ENCODE data around the gene C1QB. TPM values are rescaled to one million over a fixed set of nuclear protein-coding genes. Genes with fewer than 3 reads are reported as not detected.

The C1QB gene
- not detected in 2 replicates for total RNA-seq

- Mint-ChIP-seq H3K4me3 (ENCODE audit: low read depth) (no peak within 1 kb of the TSS), H3K27me3 (ENCODE audit: low read depth) (peaks cover 6% of the 10 kb centered on the region), H3K4me1 (ENCODE audit: low read depth) (no peaks in the 10 kb centered on the region), H3K27ac (no peak within 1 kb of the TSS), H3K36me3 (ENCODE audit: low read depth) (no peaks in the 10 kb centered on the region), H3K9me3 (no peaks in the 10 kb centered on the region)
- intact Hi-C loops (cut with micrococcal nuclease), result no loop called here
- no peak for DNase-seq (ENCODE audit: low spot score)
Observed at GRCh38 chr1:22652881-22653316, at the start of gene C1QB. C1QB (plus strand) TSS chr1:22653236; CDS start chr1:22659463, 6,227 bp downstream.

- Mint-ChIP-seq H3K9me3 (no peaks in the 10 kb centered on the region), H3K27me3 (ENCODE audit: low read depth) (peaks cover 8% of the 10 kb centered on the region), H3K36me3 (ENCODE audit: low read depth) (no peaks in the 10 kb centered on the region), H3K4me3 (ENCODE audit: low read depth) (no peak overlapping the region), H3K27ac (no peak overlapping the region), H3K4me1 (ENCODE audit: low read depth) (no peaks in the 10 kb centered on the region)
- intact Hi-C loops (cut with micrococcal nuclease), result no loop called here
- no peak for DNase-seq (ENCODE audit: low spot score)
Observed at GRCh38 chr1:22606161-22606560, 46.9 kb upstream of the C1QB start.

GRCh38 chr1:22607154-22607553 is 45.9 kb upstream of the C1QB start:
- H3K36me3 Mint-ChIP-seq (ENCODE audit: low read depth), result no peaks in the 10 kb centered on the region
- H3K9me3 Mint-ChIP-seq, result no peaks in the 10 kb centered on the region
- H3K27me3 Mint-ChIP-seq (ENCODE audit: low read depth), result peaks cover 8% of the 10 kb centered on the region

GRCh38 chr1:22608361-22608760 is 44.7 kb upstream of the C1QB start:
- H3K27ac Mint-ChIP-seq, result no peak overlapping the region

More at GRCh38 chr1:22607154-22607553, 45.9 kb upstream of the C1QB start:
- no peak overlapping the region for H3K4me3 Mint-ChIP-seq (ENCODE audit: low read depth)
- no peak for DNase-seq (ENCODE audit: low spot score)
- H3K4me1 Mint-ChIP-seq (ENCODE audit: low read depth), result no peaks in the 10 kb centered on the region
- intact Hi-C loops (cut with micrococcal nuclease), result no loop called here
- H3K27ac Mint-ChIP-seq, result no peak overlapping the region

GRCh38 chr1:22609291-22609690 is 43.7 kb upstream of the C1QB start:
- Mint-ChIP-seq H3K9me3 (no peaks in the 10 kb centered on the region), H3K27me3 (ENCODE audit: low read depth) (peaks cover 8% of the 10 kb centered on the region)

More at GRCh38 chr1:22608361-22608760, 44.7 kb upstream of the C1QB start:
- Mint-ChIP-seq H3K36me3 (ENCODE audit: low read depth) (no peaks in the 10 kb centered on the region), H3K27me3 (ENCODE audit: low read depth) (peaks cover 8% of the 10 kb centered on the region), H3K4me1 (ENCODE audit: low read depth) (no peaks in the 10 kb centered on the region), H3K4me3 (ENCODE audit: low read depth) (no peak overlapping the region), H3K9me3 (no peaks in the 10 kb centered on the region)
- intact Hi-C loops (cut with micrococcal nuclease), result no loop called here
- no peak for DNase-seq (ENCODE audit: low spot score)

GRCh38 chr1:22611530-22611947 is 41.5 kb upstream of the C1QB start:
- intact Hi-C loops (cut with micrococcal nuclease), result no loop called here
- Mint-ChIP-seq H3K27ac (no peak overlapping the region), H3K9me3 (no peaks in the 10 kb centered on the region), H3K36me3 (ENCODE audit: low read depth) (no peaks in the 10 kb centered on the region), H3K27me3 (ENCODE audit: low read depth) (peaks cover 7% of the 10 kb centered on the region), H3K4me1 (ENCODE audit: low read depth) (no peaks in the 10 kb centered on the region), H3K4me3 (ENCODE audit: low read depth) (no peak overlapping the region)
- DNase-seq (ENCODE audit: low spot score), result no peak

More at GRCh38 chr1:22609291-22609690, 43.7 kb upstream of the C1QB start:
- Mint-ChIP-seq H3K27ac (no peak overlapping the region), H3K36me3 (ENCODE audit: low read depth) (no peaks in the 10 kb centered on the region), H3K4me1 (ENCODE audit: low read depth) (no peaks in the 10 kb centered on the region), H3K4me3 (ENCODE audit: low read depth) (no peak overlapping the region)
- intact Hi-C loops (cut with micrococcal nuclease), result no loop called here
- DNase-seq (ENCODE audit: low spot score), result no peak

GRCh38 chr1:22612671-22613571 is 40.1 kb upstream of the C1QB start:
- Mint-ChIP-seq H3K4me1 (ENCODE audit: low read depth) (no peaks in the 10 kb centered on the region), H3K36me3 (ENCODE audit: low read depth) (no peaks in the 10 kb centered on the region), H3K27me3 (ENCODE audit: low read depth) (peaks cover 2% of the 10 kb centered on the region), H3K4me3 (ENCODE audit: low read depth) (no peak overlapping the region), H3K27ac (no peak overlapping the region), H3K9me3 (no peaks in the 10 kb centered on the region)
- intact Hi-C loops (cut with micrococcal nuclease), result no loop called here
- no peak for DNase-seq (ENCODE audit: low spot score)

GRCh38 chr1:22613572-22613918 is 39.5 kb upstream of the C1QB start:
- Mint-ChIP-seq H3K27me3 (ENCODE audit: low read depth) (no peaks in the 10 kb centered on the region), H3K36me3 (ENCODE audit: low read depth) (no peaks in the 10 kb centered on the region), H3K4me1 (ENCODE audit: low read depth) (no peaks in the 10 kb centered on the region), H3K9me3 (no peaks in the 10 kb centered on the region), H3K27ac (no peak overlapping the region), H3K4me3 (ENCODE audit: low read depth) (no peak overlapping the region)
- no peak for DNase-seq (ENCODE audit: low spot score)
- intact Hi-C loops (cut with micrococcal nuclease), result no loop called here

- no peak overlapping the region for H3K27ac Mint-ChIP-seq
- DNase-seq (ENCODE audit: low spot score), result no peak
- intact Hi-C loops (cut with micrococcal nuclease), result no loop called here
Observed at GRCh38 chr1:22613951-22614350, 39.1 kb upstream of the C1QB start.

GRCh38 chr1:22615886-22616285 is 37.1 kb upstream of the C1QB start:
- peaks cover 2% of the 10 kb centered on the region for H3K27me3 Mint-ChIP-seq (ENCODE audit: low read depth)
- no peak overlapping the region for H3K27ac Mint-ChIP-seq
- no peaks in the 10 kb centered on the region for H3K36me3 Mint-ChIP-seq (ENCODE audit: low read depth)
- no peak overlapping the region for H3K4me3 Mint-ChIP-seq (ENCODE audit: low read depth)
- intact Hi-C loops (cut with micrococcal nuclease), result no loop called here
- DNase-seq (ENCODE audit: low spot score), result no peak
- H3K4me1 Mint-ChIP-seq (ENCODE audit: low read depth), result peaks cover 1% of the 10 kb centered on the region
- H3K9me3 Mint-ChIP-seq, result no peaks in the 10 kb centered on the region

More at GRCh38 chr1:22613951-22614350, 39.1 kb upstream of the C1QB start:
- H3K36me3 Mint-ChIP-seq (ENCODE audit: low read depth), result no peaks in the 10 kb centered on the region
- H3K9me3 Mint-ChIP-seq, result no peaks in the 10 kb centered on the region
- H3K27me3 Mint-ChIP-seq (ENCODE audit: low read depth), result peaks cover 2% of the 10 kb centered on the region
- no peak overlapping the region for H3K4me3 Mint-ChIP-seq (ENCODE audit: low read depth)
- H3K4me1 Mint-ChIP-seq (ENCODE audit: low read depth), result no peaks in the 10 kb centered on the region

- no peak overlapping the region for H3K27ac Mint-ChIP-seq
- H3K27me3 Mint-ChIP-seq (ENCODE audit: low read depth), result peaks cover 2% of the 10 kb centered on the region
- DNase-seq (ENCODE audit: low spot score), result no peak
- no peaks in the 10 kb centered on the region for H3K36me3 Mint-ChIP-seq (ENCODE audit: low read depth)
- intact Hi-C loops (cut with micrococcal nuclease), result no loop called here
- H3K4me3 Mint-ChIP-seq (ENCODE audit: low read depth), result no peak overlapping the region
- H3K9me3 Mint-ChIP-seq, result no peaks in the 10 kb centered on the region
- H3K4me1 Mint-ChIP-seq (ENCODE audit: low read depth), result peaks cover 1% of the 10 kb centered on the region
Observed at GRCh38 chr1:22616571-22616970, 36.5 kb upstream of the C1QB start.

- intact Hi-C loops (cut with micrococcal nuclease), result no loop called here
- H3K36me3 Mint-ChIP-seq (ENCODE audit: low read depth), result no peaks in the 10 kb centered on the region
- H3K4me3 Mint-ChIP-seq (ENCODE audit: low read depth), result no peak overlapping the region
- H3K27ac Mint-ChIP-seq, result no peak overlapping the region
- no peak for DNase-seq (ENCODE audit: low spot score)
- no peaks in the 10 kb centered on the region for H3K9me3 Mint-ChIP-seq
- H3K4me1 Mint-ChIP-seq (ENCODE audit: low read depth), result peaks cover 1% of the 10 kb centered on the region
- H3K27me3 Mint-ChIP-seq (ENCODE audit: low read depth), result peaks cover 2% of the 10 kb centered on the region
Observed at GRCh38 chr1:22618056-22618455, 35.0 kb upstream of the C1QB start.

GRCh38 chr1:22619252-22619651 is 33.8 kb upstream of the C1QB start:
- H3K9me3 Mint-ChIP-seq, result no peaks in the 10 kb centered on the region
- intact Hi-C loops (cut with micrococcal nuclease), result no loop called here
- no peak overlapping the region for H3K27ac Mint-ChIP-seq
- H3K4me3 Mint-ChIP-seq (ENCODE audit: low read depth), result no peak overlapping the region
- DNase-seq (ENCODE audit: low spot score), result no peak
- H3K36me3 Mint-ChIP-seq (ENCODE audit: low read depth), result no peaks in the 10 kb centered on the region
- peaks cover 2% of the 10 kb centered on the region for H3K27me3 Mint-ChIP-seq (ENCODE audit: low read depth)
- peaks cover 1% of the 10 kb centered on the region for H3K4me1 Mint-ChIP-seq (ENCODE audit: low read depth)

Data from activated T-helper 2 cell treated with anti-CD3 and anti-CD28 coated beads, Interferon-gamma antibody, Interleukin-2, Interleukin-4, amounts not matched to agents 10 μg/mL and 5 μg/mL and 100 μg/mL, durations not matched to agents 14 hours and 24 hours and 36 hours (primary cell).